Stimulated activated CD8-positive, alpha-beta memory T cell treated with anti-CD3 and anti-CD28 coated beads, Interleukin-12 subunit alpha, Interleukin-12 subunit beta, amount 100 ng/mL, for 4 hours (primary cell): Measurements from ENCODE around the gene PLCXD3.
"Not testable (repeated sequence)": the region's sequence is repeated elsewhere in the genome, so short reads cannot be mapped to it uniquely, and the experiment has no call there.

Experiments used
- DNase-seq: peaks from one replicate; pipeline ENCODE4 v3.0.0-alpha.2; 2020; ENCODE audit warnings: low read depth

PLCXD3 gene

DNA sequence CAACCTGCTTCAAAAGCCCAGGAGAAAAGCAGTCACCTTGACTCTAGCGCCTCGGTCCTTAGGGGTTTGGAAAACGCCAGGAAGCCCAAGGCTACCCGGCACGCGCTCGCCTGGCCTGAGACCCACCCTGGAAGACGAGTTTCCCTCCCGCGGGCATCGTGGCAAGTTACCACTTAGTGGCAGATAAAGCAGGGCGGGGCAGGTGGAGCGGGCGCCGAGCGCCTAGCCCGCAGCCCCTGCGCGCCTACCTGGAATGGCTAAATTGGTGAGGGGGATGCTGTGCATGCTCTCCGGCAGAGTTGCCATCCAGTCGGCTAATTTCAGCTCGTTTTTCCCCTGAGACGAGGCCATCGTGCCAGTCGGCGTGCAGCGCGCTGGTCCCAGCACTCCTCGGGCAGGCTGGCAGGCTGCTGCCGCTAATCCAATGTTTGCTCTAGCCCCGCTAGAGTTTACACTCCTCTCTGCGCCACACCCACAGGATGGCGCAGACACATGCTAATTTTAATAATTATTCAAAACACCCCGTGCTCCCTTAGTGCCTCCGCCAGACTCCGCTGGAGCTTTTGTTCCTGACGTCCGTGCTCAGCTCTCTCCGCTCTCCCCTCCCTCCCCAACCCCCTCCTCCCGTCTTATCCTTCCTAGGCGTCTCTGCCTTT, at the start of gene PLCXD3:
TSS of gene PLCXD3 (minus strand) at position 426 of the 656 bp plus-strand sequence. CDS start at position 351, 75 bp downstream.
- DNase-seq = no peak

- DNase-seq = no peak
Measured at GRCh38 chr5:41559184-41559583, 48.8 kb upstream of the PLCXD3 start.

DNA sequence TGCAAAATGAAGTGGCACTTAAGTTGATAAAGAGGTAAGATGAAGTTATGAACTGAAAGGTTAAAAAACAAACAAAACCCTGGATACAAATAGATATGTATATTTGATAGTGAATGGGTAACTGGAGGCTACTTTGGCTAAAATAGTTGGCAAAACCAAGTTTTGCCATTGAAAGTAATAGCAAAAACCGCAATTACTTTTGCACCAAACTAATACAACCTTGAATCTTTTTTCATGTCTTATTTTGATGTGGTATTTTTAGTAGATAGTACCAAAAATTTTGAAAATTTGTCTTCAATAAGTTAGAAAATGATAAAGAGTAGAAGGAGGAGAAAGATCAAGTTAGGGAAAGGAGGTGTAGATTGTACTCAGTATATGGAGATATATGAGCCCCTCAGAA, 47.9 kb upstream of the PLCXD3 start:
- DNase-seq = no peak

- no peak for DNase-seq
Measured at GRCh38 chr5:41547991-41548390, 37.6 kb upstream of the PLCXD3 start.

DNA sequence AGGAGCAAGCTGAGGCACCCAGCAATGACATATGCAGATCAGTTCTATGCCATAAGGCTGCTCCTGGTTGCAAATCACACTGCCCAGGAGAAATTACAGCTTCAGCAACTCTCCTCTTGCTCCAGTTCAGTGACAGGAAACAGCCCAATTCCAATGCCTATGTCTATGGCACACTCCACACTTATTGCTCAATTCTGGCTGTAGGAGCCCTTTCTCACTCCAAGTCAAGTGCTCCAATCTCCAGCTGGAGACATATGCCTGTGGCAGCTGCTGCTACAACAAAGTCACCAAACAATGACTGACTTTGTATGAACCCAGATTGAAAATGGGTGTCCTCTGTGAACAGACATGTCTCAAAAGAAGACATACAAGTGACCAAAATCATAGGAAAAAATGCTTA, 31.8 kb upstream of the PLCXD3 start:
- DNase-seq = no peak

DNA sequence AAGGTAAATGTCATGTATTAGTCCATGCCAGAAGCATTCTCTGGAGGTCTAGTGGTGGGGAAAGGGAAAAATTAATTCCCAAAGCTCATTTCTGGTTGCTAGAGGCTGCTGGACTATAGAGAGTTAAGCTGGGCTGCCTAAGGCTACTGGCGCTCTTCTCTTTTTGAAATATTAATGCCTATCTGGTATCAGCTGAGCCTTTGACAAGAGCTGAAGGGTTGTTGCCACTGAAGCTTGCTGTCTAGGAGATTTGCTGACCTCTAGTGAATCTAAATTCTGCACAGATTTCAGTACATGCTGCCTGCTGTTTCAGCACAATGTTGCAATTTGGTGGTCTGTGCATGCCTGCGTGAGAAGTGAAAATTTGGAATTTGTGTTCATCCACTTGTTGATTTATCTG, 29.1 kb upstream of the PLCXD3 start:
- DNase-seq = no peak

GRCh38 chr5:41537581-41537980, 27.2 kb upstream of the PLCXD3 start:
- DNase-seq = no peak

GRCh38 chr5:41532485-41532884, 22.1 kb upstream of the PLCXD3 start:
- DNase-seq = no peak

DNA sequence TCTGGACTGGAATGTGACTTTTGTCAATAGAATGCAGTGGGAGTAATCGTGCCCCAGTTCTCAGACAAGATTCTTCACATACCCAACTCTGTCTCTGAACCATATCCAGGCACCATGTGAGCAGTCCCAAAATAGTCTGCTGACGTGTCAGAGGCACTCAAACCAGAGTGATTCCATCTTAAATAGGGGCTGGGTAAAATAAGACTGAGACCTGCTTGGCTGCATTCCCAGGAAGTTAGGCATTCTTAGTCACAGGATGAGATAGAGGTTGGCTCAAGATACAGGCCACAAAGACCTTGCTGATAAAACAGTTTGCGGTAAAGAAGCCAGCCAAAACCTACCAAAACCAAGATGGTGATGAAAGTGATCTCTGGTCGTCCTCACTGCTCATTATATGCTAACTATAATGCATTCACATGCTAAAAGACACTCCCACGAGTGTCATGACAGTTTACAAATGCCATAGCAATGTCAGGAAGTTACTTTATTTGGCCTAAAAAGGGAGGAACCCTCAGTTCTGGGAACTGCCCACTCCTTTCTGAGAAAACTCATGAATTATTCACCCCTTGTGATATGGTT, 16.9 kb upstream of the PLCXD3 start:
- DNase-seq = no peak

DNA sequence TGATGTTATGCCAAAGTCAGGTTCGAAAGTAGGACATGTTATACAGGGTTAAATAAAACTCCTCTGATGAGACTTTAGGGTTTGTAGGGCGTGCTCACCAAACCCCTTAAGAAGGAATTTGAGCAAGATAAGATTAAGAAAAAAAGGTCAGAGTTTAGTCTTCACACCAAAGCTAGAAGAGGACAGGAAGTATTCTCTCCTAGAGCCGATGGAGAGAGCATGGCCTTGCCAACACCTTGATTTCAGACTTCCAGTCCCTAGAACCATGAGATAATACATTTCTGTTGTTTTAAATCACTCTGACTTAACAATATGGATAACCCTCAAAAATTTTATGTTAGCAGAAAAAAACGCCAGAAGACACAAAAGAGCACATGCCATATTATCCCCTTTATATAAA, 16.3 kb upstream of the PLCXD3 start:
- DNase-seq = no peak

DNA sequence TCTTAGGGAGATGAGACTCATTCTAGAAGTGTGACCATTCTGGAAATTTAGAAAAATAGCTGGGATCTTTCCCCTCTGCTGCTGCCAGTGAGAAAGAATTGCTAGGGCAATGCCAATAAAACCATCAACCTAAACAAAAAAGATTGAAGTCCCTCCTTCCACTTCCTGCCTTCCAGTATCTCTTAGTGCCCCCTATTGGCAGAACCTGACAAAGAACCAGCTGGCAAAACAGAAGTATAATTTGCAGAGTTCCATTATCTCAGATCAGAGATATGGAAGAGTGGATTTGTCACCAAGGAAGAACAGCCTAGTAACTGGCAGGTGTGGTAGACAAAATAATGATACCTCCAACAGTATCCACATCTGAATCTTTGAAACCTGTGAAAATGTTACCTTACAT, 13.8 kb upstream of the PLCXD3 start:
- no peak for DNase-seq

DNA sequence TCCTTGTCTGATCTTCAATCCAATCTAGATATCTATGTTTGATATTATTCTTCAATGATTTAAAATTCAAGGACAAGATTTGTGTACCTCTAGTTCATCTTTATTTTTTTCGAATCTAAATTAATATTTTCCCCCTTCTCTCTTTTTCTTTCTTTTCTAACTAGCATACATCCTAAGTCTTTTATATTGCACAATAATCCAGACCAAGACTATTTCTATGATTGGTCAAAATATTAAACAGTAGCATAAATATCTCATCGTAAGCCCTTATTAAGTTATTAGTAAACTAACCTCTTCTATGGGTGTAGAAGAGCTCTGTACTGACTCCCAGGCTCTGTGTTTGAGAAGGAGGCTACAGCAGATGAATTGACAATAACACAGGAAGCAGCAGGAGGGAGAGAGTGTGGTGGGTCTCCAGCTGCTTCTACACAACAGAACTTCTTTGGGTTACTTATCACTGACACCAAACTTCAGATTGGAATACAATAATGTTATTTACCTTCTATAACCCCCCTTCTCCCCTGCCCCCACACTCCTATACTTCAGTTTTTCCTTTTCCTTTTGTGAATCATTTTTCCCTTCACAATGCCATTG, 11.9 kb upstream of the PLCXD3 start:
- no peak for DNase-seq

- DNase-seq = no peak
Measured at GRCh38 chr5:41519801-41520200, 9.4 kb upstream of the PLCXD3 start.

DNA sequence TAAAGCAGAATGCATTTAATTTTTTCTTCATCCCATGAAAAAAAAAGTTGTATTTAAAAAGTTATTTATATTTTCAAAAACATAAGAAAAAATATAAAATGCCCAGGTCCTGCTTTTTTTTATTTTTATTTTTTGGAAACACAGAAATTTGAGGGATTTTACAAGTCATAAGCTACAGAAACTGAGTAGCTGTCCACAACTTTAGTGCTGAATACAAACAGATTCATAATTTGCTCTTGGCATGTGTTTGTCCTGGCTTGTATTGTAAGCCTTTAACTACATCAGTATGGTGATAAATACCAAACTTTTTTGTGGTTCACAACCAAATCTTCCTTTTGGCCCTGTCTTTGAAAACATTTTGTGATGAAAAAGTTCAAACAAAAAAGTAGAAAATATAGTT, 7.5 kb upstream of the PLCXD3 start:
- DNase-seq = no peak

GRCh38 chr5:41511241-41511640, 840 bp upstream of the PLCXD3 start:
- no peak for DNase-seq

GRCh38 chr5:41509399-41510175, 814 bp downstream of the PLCXD3 start:
- no peak for DNase-seq

DNA sequence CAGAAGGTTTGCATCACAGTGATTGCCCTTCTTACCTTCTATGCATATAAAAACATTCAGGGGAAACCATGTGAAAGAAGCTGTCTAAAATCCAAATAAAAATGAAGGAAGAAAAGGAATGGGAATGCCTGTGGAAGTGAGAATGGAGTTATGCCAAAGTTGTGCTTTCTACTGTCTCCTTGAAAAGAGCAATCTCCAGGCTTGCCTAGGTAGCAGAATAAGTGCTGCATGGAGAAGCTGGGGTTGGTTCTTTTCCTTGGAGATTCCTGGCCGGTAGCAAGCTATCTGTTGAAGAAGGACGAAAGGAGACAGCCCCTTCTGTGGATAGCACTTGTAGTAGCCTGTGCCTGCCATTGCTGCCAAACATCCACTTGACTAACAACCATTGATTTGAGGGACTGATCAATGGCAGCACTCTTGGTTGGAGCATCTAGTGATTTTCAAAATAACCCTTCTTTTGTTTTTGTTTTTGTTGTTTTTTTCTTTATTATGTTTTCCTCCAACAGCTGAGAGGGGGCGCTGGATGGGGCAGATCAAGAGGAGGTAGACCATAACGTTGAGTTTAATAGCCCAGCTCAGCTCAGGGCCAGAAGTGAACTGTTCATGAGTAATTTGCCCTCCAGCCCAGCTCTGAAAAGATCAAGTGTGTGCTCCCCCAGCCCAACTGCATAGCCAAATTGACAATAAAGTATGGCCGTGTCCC, 1.6 kb downstream of the PLCXD3 start:
- DNase-seq = no peak

DNA sequence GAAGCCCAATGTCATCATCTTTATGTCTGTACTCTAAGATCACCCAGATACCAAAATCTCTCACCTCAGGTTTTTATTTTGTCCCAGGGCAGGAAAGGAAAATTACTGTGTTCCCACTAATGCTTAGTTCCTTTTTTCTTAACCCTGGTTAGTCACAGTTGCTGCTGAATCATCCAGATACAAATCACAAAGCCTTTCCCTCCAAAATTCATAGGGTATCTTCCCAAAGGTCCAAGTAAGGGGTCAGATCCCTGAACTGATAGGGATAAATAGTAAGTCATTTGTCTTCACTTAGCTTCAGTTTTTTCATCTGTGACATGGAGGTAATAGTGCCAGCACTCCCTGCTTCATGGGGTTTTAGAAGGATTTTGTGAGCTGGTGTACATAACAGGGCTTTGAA, 2.2 kb downstream of the PLCXD3 start:
- DNase-seq = no peak

- no peak for DNase-seq
Measured at GRCh38 chr5:41507501-41507900, 2.9 kb downstream of the PLCXD3 start.

DNA sequence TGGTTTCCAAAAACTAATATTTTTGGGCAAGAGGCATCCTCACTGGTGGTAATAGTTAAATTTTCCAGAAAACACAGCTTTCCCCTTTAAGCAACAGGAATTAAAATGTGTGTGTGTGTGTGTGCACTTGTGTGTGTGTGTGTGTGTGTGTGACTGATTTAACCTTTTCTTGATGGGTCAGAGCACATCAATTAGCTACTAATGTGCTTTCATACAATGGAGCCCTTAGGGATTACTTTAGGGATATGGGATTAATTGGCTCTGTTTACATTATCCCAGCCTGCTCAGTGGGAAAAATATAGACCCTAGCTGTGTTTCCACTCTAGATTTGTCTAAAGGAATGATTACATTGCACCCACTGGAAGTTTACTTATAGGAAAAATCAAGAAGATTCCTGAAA, 6.5 kb downstream of the PLCXD3 start:
- no peak for DNase-seq

DNA sequence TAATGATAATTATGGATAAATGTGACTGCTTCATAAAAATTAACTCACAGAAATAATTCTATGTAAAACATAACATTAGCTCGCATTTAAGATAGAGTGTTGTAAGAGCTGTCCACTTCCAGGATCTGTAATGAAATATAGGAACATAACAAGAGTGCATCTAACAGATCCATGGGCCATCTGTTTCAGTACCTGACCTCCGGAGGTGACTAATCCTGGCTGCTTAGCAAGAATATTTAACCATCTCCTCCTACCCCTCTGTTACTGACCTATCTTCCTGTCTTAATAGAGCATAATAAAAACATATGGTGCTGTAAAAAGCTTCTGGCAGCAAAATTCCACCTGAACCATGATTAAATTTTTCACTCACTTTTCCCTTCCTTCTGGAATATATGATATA, 7.1 kb downstream of the PLCXD3 start:
- DNase-seq = no peak

GRCh38 chr5:41493490-41494126, 16.8 kb downstream of the PLCXD3 start:
- not testable (repeated sequence) for DNase-seq
